ENCODE measurements around the gene PRSS2. TPM values are rescaled to one million over a fixed set of nuclear protein-coding genes. Genes with fewer than 3 reads are reported as not detected.

The PRSS2 gene
- total RNA-seq, 2 experiments from 2014 or later = not detected

DNA sequence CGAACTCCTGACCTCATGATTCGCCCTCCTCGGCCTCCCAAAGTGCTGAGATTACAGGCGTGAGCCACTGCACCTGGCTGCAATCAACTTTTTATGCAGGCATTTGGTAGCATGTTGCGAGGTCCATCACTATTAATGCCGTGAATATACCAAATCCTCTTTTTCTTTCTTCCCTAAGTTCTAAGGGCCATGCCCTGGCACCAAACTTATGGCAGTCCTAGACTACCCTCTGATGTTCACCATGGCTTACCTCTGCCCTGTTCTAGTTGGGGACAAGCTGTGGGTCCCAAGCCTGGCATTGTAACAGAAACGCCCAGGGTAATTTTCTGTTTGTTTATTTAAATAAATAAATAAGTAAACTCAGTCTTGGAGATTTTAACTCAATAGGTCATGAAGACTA is 13.3 kb downstream of the PRSS2 start:
- ChIA-PET CTCF (interaction anchor here (0.6 to 4.4 kb wide), 5 partner anchors 11 to 152 kb away, joined by 3 to 27 read pairs (median 5); no protein-coding TSS in a partner anchor), POLR2A (interaction anchor here (0.7 to 7.9 kb wide), 2 partner anchors 14 to 218 kb away, joined by 6 to 130 read pairs; no protein-coding TSS in a partner anchor)

DNA sequence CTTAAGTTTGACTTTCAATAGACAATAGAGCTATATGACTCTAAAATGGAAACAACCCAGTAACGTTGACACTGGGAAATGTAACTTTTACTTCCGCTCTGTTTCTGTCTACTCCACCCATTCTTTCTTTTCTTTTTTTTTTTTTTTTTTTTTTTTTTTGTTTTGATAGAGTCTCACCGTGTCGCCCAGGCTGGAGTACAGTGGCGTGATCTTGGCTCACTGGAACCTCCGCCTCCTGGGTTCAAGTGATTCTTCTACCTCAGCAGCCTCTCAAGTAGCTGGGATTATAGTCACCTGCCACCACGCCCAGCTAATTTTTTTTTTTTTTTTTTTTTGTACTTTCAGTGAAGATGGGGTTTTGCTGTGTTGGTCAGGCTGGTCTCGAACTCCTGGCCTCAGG is 13.9 kb downstream of the PRSS2 start:
- POLR2A ChIA-PET = interaction anchor here (0.5 to 7.9 kb wide), 5 partner anchors 13 to 217 kb away, joined by 3 to 130 read pairs (median 6); no protein-coding TSS in a partner anchor
- CTCF ChIA-PET = interaction anchor here (0.6 to 4.4 kb wide), 5 partner anchors 11 to 152 kb away, joined by 3 to 27 read pairs (median 5); no protein-coding TSS in a partner anchor

DNA sequence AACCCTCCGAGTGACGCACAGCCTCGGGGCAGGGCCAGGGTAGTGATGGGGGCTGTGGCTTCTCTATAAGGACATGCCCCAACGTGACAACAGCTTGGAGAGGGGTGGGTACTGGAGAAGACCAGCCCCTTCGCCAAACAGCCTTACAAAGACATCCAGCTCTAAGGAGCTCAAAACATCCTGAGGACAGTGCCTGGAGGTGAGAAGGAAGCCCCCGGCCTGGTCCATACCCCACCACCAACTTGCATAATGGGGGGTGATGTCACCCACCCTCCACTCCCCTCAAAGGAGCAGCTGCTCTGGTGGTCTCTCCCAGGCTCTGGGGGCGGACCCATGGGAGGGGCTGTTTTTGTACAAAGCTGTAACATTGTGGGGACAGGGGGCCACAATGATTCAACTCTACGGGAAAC is 15.1 kb downstream of the PRSS2 start:
- ChIA-PET POLR2A (interaction anchor here (0.7 to 9.4 kb wide), 4 partner anchors 9 to 23 kb away, joined by 3 to 130 read pairs (median 49); no protein-coding TSS in a partner anchor), CTCF (interaction anchor here (0.6 to 4.4 kb wide), 6 partner anchors 10 to 114 kb away, joined by 3 to 27 read pairs (median 4); no protein-coding TSS in a partner anchor)

DNA sequence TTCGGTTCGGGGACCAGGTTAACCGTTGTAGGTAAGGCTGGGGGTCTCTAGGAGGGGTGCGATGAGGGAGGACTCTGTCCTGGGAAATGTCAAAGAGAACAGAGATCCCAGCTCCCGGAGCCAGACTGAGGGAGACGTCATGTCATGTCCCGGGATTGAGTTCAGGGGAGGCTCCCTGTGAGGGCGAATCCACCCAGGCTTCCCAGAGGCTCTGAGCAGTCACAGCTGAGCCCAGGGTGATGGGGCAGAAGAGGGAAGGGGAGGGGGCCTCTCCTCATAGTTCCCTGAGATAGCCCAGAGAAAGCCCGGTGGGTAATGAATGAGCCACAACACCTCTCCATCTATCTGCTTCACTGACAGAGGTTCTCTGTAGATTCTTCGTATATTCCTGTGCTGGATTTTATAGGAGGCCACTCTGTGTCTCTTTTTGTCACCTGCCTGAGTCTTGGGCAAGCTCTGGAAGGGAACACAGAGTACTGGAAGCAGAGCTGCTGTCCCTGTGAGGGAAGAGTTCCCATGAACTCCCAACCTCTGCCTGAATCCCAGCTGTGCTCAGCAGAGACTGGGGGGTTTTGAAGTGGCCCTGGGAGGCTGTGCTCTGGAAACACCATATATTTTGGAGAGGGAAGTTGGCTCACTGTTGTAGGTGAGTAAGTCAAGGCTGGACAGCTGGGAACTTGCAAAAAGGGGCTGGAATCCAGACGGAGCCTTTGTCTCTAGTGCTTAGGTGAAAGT is 16.4 kb downstream of the PRSS2 start:
- POLR2A ChIA-PET = interaction anchor here (7.9 to 9.4 kb wide), 2 partner anchors 11 to 22 kb away, joined by 95 to 130 read pairs; no protein-coding TSS in a partner anchor
- CTCF ChIA-PET = interaction anchor here (0.6 to 3.5 kb wide), 5 partner anchors 9 to 592 kb away, joined by 3 to 11 read pairs (median 4); no protein-coding TSS in a partner anchor

DNA sequence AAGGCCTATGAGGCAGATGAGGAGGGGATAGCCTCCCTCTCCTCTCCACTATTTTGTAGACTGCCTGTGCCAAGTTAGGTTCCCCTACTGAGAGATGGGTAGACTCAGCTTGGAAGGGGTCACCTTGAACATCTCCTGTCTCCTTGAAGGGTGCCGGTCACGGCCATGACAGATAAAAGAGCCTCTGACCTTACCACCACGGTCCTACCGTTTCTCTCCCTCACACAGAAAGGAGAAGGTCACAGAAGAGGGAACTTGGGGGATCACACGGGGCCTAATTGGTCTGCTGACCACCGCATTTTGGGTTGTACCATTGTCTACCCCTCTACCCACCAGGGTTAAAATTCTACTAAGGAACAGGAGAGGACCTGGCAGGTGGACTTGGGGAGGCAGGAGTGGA is 17.0 kb downstream of the PRSS2 start:
- POLR2A ChIA-PET = interaction anchor here (7.9 to 9.4 kb wide), 2 partner anchors 10 to 22 kb away, joined by 95 to 130 read pairs; no protein-coding TSS in a partner anchor
- CTCF ChIA-PET = interaction anchor here (0.9 to 3.5 kb wide), 4 partner anchors 10 to 23 kb away, joined by 3 to 11 read pairs (median 5); no protein-coding TSS in a partner anchor

- POLR2A ChIA-PET = interaction anchor here (0.7 to 9.4 kb wide), 3 partner anchors 9 to 339 kb away, joined by 3 to 130 read pairs (median 95); no protein-coding TSS in a partner anchor
Observed at GRCh38 chr7:142788303-142789289, 17.8 kb downstream of the PRSS2 start.

GRCh38 chr7:142789441-142789840 is 18.7 kb downstream of the PRSS2 start:
- CTCF ChIA-PET = interaction anchor here (2.7 kb wide), 1 partner anchor 20 kb away, joined by 23 read pairs; no protein-coding TSS in a partner anchor
- POLR2A ChIA-PET = interaction anchor here (7.9 to 9.4 kb wide), 2 partner anchors 8 to 20 kb away, joined by 95 to 130 read pairs; no protein-coding TSS in a partner anchor

More at GRCh38 chr7:142788303-142789289, 17.8 kb downstream of the PRSS2 start:
- CTCF ChIA-PET = interaction anchor here (1.6 to 3.5 kb wide), 3 partner anchors 9 to 22 kb away, joined by 4 to 11 read pairs (median 6); no protein-coding TSS in a partner anchor

DNA sequence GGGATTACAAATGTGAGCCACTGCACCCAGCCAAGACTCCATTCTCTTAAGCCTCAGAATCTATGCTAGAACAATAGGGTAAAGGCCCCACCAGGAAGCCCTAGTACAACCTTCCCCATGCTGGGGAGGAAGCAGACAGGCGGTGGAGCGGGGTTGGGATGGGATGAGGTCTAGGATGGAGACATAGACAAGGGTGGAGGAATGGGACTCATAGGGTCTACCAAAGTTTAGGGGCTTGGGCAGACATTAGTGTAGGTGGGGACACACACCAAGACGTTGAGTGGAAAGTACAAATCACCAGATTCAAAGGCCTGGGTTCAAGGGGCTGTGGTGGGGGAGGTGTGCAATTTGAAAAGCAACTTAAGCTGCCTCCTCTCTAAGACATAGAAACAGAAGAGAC is 19.3 kb downstream of the PRSS2 start:
- POLR2A ChIA-PET = interaction anchor here (0.6 to 9.4 kb wide), 3 partner anchors 8 to 19 kb away, joined by 3 to 130 read pairs (median 95); no protein-coding TSS in a partner anchor
- CTCF ChIA-PET = interaction anchor here (2.7 kb wide), 1 partner anchor 19 kb away, joined by 23 read pairs; no protein-coding TSS in a partner anchor

- ChIA-PET CTCF (interaction anchor here (2.7 kb wide), 1 partner anchor 19 kb away, joined by 23 read pairs; no protein-coding TSS in a partner anchor), POLR2A (interaction anchor here (0.6 to 9.4 kb wide), 3 partner anchors 7 to 19 kb away, joined by 3 to 130 read pairs (median 95); no protein-coding TSS in a partner anchor)
Observed at GRCh38 chr7:142790555-142790954, 19.8 kb downstream of the PRSS2 start.

- POLR2A ChIA-PET = interaction anchor here (7.9 to 9.4 kb wide), 2 partner anchors 6 to 18 kb away, joined by 95 to 130 read pairs; no protein-coding TSS in a partner anchor
- CTCF ChIA-PET = interaction anchor here (2.7 kb wide), 1 partner anchor 18 kb away, joined by 23 read pairs; no protein-coding TSS in a partner anchor
Observed at GRCh38 chr7:142791502-142791901, 20.7 kb downstream of the PRSS2 start.

DNA sequence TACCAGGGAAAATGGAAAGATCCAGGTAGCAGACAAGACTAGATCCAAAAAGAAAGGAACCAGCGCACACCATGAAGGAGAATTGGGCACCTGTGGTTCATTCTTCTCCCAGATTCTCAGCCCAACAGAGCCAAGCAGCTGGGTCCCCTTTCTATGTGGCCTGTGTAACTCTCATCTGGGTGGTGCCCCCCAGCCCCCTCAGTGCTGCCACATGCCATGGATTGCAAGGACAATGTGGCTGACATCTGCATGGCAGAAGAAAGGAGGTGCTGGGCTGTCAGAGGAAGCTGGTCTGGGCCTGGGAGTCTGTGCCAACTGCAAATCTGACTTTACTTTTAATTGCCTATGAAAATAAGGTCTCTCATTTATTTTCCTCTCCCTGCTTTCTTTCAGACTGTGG is 21.4 kb downstream of the PRSS2 start:
- ChIA-PET CTCF (interaction anchor here (1.7 to 2.7 kb wide), 3 partner anchors 16 to 19 kb away, joined by 6 to 23 read pairs (median 11); no protein-coding TSS in a partner anchor), POLR2A (interaction anchor here (7.9 to 9.4 kb wide), 2 partner anchors 6 to 17 kb away, joined by 95 to 130 read pairs; no protein-coding TSS in a partner anchor)

GRCh38 chr7:142792593-142792992 is 21.8 kb downstream of the PRSS2 start:
- POLR2A ChIA-PET = interaction anchor here (9.4 kb wide), 1 partner anchor 17 kb away, joined by 95 read pairs; no protein-coding TSS in a partner anchor
- CTCF ChIA-PET = interaction anchor here (1.7 to 2.4 kb wide), 2 partner anchors 15 to 18 kb away, joined by 6 to 11 read pairs; no protein-coding TSS in a partner anchor

GRCh38 chr7:142793156-142793555 is 22.4 kb downstream of the PRSS2 start:
- CTCF ChIA-PET = interaction anchor here (1.7 to 2.4 kb wide), 2 partner anchors 15 to 18 kb away, joined by 6 to 11 read pairs; no protein-coding TSS in a partner anchor
- POLR2A ChIA-PET = interaction anchor here (9.4 kb wide), 1 partner anchor 16 kb away, joined by 95 read pairs; no protein-coding TSS in a partner anchor

DNA sequence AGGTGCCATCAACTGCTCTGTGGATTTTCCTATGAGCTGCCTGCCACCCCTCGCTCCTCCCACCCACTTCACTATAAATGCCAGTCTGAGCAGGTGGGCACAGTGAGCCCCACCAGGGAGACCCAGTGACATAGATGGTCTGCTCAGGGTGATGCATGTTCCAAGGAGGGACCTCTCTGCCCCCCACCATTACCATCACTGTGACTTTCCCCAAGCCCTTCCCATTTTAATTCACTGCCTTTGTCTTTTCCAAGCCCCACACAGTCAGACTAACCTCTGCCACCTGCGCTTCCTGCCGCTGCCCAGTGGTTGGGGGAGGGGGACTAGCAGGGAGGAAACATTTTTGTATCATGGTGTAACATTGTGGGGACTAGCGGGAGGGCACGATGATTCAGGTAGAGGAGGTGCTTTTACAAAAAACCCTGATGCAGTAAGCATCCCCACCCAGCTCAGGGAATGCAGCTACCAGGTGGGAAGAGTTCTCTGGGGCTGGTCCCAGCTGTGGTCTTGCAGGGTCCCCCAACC is 24.6 kb downstream of the PRSS2 start:
- ChIA-PET CTCF (interaction anchor here (0.6 to 5.8 kb wide), 3 partner anchors 9 to 13 kb away, joined by 3 to 79 read pairs (median 4); no protein-coding TSS in a partner anchor), POLR2A (interaction anchor here (5.5 to 6.2 kb wide), 2 partner anchors 7 to 14 kb away, joined by 130 to 154 read pairs; no protein-coding TSS in a partner anchor)

GRCh38 chr7:142796001-142796500 is 25.3 kb downstream of the PRSS2 start:
- CTCF ChIA-PET = interaction anchor here (1.1 to 5.8 kb wide), 2 partner anchors 10 to 12 kb away, joined by 4 to 79 read pairs; no protein-coding TSS in a partner anchor
- POLR2A ChIA-PET = interaction anchor here (5.5 to 6.2 kb wide), 2 partner anchors 8 to 13 kb away, joined by 130 to 154 read pairs; no protein-coding TSS in a partner anchor

DNA sequence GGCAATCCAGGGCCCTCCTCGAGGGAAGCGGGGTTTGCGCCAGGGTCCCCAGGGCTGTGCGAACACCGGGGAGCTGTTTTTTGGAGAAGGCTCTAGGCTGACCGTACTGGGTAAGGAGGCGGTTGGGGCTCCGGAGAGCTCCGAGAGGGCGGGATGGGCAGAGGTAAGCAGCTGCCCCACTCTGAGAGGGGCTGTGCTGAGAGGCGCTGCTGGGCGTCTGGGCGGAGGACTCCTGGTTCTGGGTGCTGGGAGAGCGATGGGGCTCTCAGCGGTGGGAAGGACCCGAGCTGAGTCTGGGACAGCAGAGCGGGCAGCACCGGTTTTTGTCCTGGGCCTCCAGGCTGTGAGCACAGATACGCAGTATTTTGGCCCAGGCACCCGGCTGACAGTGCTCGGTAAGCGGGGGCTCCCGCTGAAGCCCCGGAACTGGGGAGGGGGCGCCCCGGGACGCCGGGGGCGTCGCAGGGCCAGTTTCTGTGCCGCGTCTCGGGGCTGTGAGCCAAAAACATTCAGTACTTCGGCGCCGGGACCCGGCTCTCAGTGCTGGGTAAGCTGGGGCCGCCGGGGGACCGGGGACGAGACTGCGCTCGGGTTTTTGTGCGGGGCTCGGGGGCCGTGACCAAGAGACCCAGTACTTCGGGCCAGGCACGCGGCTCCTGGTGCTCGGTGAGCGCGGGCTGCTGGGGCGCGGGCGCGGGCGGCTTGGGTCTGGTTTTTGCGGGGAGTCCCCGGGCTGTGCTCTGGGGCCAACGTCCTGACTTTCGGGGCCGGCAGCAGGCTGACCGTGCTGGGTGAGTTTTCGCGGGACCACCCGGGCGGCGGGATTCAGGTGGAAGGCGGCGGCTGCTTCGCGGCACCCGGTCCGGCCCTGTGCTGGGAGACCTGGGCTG is 26.0 kb downstream of the PRSS2 start:
- ChIA-PET POLR2A (interaction anchor here (1.1 to 6.2 kb wide), 7 partner anchors 9 to 583 kb away, joined by 3 to 154 read pairs (median 3); no protein-coding TSS in a partner anchor), CTCF (interaction anchor here (1.1 to 5.8 kb wide), 6 partner anchors 10 to 262 kb away, joined by 3 to 79 read pairs (median 4); no protein-coding TSS in a partner anchor)
